CD4-positive, alpha-beta T cell treated with Interferon gamma for 1 hour (primary cell): ENCODE measurements around the gene INCENP.
A peak's percentile ranks its signal among the peaks of the same experiment; 100 is the strongest.

Source experiments
- DNase-seq: peaks from one replicate; pipeline ENCODE4 v3.0.0-alpha.2; 2020

Gene INCENP

DNA sequence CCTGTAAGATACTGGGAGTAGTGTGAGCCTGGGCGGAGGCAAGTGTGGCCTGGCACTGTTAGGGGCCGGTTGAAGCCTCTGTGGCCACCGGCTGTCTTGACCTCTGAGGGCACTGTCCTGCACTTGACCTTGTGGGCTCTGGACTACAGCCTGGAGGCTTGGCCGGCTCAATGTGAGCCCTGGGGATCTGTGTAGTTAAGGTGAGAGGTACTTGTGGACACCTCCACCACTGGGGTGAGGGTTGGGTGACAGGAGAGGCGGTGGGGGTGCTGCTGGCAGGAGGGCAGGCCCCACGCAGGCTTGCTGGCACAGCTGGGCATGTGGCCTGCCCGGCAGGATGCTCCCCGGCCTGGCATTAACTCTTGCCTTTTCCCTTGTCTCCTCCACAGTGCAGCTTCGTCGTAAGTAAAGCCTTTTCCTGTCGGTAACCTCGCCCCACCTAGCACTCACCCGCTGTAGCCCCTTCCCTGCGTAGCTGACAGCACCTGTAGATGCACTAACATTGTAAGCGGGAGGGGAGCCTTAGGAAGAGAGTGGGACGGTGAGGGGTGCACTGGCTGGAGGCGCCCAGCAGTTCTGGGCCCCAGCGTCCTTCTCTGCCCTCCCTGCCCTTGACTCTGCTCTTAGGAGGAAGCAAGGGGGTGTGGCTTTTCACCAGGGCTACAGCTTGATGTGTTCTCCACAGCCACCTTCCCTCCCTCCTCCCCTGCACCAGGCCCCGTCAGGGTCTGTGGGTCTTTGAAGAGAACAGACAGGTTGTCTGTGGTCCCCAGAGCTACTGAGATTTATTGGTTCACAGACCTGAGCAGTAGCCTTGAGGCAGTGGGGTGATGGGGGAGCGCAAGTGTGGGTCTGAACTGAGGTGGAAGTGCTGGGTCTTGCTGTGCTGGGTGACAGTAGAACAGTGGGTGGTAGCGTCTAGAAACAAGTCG is 17.6 kb downstream of the INCENP start:
- no peak for DNase-seq

- DNase-seq: no peak
Observed at GRCh38 chr11:62142043-62142375, 18.2 kb downstream of the INCENP start.

DNA sequence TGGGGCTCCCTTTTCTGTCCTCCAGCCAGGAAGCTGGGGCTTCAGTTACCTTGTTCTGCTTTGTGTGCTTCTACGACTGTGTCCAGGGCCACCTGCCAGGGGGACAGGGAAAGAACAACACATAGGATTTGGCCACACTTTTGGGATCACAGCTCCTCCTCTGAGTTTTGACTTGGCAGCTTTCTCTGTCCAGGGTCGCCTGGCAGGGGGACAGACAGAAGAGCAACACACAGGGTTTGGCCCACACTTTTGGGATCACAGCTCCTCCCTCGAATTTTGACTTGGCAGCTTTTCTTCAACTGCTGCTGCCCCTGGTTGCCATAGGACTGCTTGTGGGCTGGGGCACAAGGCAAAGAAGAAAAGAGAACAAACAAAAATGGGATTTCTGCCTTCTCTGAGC is 19.1 kb downstream of the INCENP start:
- no peak for DNase-seq

DNA sequence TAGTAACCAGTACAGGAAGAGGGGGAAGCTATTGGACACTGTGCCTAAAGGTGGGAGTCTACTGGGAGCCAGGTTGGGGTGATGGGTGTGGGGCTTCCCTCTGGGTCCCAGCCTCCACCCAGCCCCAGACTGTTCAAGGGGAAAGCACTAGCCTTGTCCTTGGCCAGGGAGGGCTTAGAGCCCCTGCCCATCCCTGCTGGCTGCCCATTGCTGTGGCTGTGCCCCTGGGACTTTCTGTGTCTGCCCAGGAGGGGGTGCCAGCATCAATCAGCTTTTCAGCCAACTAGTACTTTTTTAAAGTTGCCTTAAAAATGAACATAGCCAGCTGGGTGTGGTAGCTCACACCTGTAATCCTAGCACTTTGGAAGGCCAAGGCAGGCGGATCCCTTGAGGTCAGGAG is 19.9 kb downstream of the INCENP start:
- no peak for DNase-seq

GRCh38 chr11:62144641-62145255 is 20.9 kb downstream of the INCENP start:
- DNase-seq: no peak

DNA sequence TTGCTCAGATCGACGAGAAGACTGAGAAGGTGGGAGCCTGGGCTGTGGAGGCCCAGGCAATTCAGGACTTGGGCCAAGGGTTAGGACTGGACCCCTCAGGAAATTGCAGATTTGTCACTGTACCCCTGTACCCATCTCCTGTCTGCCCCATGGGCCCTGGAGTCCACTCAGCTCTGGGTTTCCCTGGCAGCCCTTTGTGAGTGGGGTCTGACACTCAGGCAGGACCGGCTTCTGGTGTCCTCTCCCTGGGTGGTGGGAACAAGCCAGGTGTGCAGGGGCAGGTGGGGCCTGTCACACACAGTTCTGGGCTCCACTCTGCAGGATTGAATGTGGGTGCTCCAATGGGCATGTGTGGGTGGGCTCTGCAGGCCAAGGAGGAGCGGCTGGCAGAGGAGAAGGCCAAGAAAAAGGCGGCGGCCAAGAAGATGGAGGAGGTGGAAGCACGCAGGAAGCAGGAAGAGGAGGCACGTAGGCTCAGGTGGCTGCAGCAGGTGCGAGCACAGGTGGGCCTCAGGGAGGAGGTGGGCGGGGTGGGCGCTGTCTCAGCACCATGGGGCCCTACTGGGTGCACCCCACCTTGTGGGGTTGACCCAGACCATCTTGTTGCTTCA is 21.6 kb downstream of the INCENP start:
- DNase-seq: no peak

DNA sequence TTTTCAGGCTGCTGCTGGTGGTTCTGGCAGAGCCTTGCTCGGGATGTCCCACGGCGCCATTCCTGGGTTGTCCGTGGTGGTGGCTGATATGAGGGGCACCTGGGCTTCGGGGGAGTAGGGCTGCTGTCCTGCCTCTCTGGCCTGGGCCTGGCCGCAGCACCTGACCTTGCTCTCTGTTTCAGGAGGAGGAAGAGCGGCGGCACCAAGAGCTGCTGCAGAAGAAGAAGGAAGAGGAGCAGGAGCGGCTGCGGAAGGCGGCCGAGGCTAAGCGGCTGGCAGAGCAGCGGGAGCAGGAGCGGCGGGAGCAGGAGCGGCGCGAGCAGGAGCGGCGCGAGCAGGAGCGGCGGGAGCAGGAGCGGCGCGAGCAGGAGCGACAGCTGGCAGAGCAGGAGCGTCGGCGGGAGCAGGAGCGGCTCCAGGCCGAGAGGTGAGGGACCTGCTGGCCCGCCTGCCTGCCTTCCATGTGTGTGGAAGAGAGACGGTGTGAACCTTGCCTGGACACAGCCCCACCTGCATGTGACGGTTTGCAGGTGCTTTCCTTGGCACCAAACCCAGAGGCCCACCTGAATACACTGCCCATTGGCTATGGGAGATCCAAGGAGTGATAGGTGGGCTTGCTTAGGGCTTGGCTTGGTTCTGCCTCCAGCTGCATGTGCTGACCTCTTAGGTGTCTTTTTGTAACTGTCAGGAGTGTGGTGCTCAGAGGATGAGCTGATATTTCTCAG is 22.8 kb downstream of the INCENP start:
- DNase-seq: no peak

DNA sequence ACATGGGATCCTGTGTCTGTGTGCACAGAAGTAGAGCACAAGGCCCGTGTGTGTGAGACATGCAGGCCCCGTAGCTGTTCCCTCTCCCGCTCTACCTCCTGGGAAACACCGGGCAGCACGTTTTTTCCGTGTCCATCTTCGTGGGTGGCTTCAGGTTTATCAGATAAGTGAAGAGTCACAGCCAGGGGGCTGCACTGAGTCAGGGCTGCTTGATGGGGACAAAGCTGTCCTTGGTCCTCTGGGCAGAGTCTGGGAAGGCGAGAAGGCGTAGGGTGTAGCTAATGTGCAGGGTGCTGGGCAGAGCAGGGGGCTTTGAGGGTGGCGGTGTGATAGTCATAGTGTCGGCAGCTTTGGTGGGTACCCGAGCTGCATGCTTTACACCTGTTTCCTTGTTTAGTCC is 23.7 kb downstream of the INCENP start:
- DNase-seq: no peak

- DNase-seq: no peak
Observed at GRCh38 chr11:62148271-62148980, 24.6 kb downstream of the INCENP start.

DNA sequence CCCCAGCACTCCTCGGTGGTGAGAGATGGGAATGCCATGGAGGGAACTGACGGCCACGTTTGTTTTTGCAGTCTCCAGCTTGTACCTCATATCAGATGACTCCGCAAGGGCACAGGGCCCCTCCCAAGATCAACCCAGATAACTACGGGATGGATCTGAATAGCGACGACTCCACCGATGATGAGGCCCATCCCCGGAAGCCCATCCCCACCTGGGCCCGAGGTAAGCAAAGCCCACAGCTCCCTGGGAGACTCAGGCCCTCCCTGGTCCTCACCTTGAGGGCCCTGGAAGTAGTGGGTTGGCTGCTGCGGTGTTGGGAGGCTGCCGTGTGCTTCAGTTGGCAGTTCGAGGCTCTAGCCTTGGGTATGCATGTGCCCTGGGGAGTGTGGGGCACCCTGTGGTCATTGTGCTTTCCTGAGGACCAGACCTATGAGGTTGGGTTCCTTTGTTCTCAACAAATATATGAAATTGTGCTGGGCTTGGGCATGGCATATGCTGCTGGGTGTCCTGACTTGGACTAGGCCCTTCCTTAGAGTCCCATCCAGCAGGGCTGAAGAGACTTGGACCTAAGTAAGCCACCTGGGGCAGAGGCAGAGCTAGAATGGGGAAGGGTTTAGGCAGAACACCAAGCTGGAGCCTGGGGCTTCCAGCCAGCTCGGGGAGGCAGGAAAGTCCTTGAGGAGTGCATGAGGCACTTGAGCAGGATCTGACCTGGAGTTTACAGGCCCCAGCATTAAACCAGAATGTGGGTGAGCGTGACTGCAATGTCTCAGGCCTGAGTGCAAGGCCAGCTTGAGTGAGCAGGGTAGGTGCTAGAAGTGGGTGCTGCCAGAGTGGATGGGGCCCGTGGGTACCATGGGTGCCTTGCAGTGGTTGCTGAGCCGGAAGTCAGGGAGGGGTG is 26.4 kb downstream of the INCENP start:
- no peak for DNase-seq

DNA sequence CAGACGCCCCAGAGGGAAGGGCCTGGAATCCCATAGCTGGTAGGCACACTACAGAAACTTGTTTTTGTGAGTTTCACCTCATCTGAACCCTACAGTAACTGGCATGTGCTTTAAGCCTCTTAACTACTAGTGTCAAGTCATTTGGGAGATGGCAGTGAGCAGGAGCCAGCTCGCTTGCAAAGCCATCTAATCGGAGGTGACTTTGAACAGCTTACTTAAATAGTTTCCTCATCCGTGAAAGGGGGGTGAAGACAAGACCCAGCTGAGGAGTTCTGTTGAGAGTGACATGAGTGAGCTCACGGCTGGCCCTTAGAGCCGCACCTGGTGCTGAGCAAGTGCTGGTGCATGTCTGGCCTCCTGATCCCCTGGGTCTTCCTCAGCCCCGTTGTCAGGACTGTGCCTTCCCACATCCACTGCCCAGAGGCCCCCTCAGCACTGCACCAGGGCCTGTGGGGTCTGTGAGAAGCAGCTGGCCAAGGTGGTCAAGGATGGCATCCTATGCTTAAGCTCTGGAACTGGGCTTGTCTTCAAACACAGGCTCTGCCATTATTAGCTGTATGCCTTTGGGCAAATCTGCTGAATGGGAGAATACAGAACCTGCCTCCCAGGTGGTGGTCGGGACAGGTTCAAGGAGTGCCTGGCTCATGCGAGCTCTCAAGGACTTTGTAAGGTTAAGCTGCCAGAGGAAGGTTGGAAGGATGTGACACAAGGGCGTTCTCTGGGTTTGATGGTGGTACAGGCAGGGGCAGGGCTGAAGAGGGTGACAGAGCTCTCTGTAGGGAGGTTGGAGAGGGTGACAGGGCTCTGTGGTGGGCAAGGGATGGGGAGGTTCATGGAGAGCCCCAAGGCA is 27.3 kb downstream of the INCENP start:
- no peak for DNase-seq

DNA sequence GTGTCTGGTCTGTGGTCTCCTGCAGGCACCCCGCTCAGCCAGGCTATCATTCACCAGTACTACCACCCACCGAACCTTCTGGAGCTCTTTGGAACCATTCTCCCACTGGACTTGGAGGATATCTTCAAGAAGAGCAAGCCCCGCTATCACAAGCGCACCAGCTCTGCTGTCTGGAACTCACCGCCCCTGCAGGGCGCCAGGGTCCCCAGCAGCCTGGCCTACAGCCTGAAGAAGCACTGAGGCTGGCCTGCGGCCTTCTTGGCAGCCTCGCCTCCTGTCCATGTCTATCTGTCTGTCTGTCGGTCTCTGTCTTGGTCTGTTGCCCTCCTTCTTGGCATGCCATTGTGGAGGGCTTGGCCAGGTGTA is 27.9 kb downstream of the INCENP start:
- no peak for DNase-seq

DNA sequence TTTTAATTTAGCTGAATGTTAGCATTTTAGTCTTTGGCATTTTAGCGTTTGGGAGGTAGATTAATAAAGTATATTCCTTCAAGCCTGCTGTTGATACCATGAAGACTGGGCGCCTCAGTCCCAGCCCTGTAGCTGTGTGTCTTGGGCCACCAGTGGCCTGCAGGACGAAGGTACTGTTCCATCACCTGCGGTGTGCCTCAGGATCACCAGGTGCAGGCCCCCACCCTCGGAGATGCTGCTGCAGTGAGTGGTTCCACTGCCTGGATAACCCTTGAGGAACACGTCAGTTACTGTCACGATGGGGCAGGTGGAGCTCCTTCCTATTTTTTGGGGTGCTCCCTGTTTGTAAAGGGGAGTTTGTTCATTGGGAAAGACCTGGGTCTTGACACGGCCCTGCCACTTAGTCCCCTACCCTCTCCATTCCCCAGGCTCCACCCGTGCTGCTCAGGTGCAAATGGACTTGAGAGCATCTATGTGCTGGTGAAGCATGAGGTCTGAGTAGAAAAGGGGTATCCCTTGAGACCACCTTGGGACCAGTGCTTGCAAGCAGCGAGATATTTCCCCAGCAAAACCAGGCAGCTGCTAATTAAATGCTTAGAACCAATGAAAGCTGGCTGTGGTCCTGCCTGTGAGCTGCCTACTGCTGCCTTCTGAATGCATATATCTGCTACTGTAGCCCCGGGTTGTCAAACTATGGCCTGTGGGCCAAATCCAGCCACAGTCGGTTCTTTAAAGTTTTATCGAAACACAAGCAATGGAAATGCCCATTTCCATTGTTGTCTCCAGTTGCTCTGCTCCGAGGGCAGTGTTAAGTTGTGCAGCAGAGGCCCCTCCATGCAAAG is 28.7 kb downstream of the INCENP start:
- no peak for DNase-seq

- DNase-seq: no peak
Observed at GRCh38 chr11:62153087-62153395, 29.2 kb downstream of the INCENP start.

DNA sequence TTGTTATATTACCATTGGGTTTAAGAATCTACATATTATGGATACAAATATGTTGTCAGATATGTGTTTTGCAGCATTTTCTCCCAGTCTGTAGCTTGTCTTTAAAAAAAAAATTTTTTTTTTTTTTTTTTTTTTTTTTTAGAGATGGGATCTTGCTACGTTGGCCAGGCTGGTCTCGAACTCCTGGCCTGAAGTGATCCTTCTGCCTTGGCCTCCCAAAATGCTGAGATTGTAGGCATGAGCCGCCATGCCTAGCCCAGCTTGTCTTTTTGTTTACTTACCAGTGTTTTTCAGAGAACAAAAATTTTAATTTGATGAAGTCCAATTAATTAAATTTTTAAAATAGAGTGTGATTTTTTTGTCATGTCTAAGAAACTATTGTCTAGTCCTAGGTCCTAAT is 29.8 kb downstream of the INCENP start:
- no peak for DNase-seq

GRCh38 chr11:62157603-62158002 is 33.8 kb downstream of the INCENP start:
- DNase-seq: no peak

- no peak for DNase-seq
Observed at GRCh38 chr11:62166371-62166770, 42.6 kb downstream of the INCENP start.

DNA sequence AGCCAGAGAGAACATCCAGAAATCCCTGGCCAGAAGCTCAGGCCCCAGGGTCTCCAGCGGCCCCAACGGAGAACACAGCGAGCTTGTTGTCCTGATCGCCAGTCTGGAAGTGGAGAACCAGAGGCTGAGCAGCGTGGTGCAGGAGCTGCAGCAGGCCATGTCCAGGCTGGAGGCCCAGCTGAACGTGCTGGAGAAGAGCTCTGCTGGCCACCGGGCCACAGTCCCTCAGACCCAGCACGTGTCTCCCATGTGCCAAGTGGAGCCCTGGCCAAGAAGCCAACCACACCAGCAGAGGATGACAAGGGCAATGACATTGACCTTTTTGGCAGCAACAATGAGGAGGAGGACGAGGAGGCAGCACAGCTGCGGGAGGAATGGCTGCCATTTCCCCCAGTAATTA is 45.6 kb downstream of the INCENP start:
- DNase-seq: no peak

DNA sequence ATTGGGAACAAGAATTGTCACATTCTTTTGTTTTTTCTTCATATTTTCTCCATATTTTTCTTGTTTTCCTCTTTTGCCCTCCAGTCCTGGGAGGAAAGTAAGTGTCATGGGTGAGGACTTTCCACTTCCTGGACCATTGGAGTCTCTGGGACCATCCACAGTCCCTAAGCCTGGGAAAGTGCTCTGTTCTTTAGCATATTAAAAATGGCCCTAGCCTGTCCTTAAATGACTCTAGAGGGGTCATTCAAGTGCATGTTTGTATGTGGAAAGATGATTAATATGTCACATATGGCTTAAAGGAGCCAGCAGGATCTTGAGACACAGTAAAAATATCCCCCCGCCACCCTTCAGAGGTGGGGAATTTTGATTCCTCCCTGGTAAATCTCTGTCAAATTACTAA is 46.1 kb downstream of the INCENP start:
- no peak for DNase-seq

- peak; percentile 41 for DNase-seq
Observed at GRCh38 chr11:62171261-62171723, 47.5 kb downstream of the INCENP start.
